Gastrocnemius medialis (tissue), 4 donors: ENCODE data around the gene MYH10. TPM values are rescaled to one million over a fixed set of nuclear protein-coding genes. Genes with fewer than 3 reads are reported as not detected.

Experiments used
- ATAC-seq, 2 donors: fragments of 150-250 bp; one replicate each; pipeline ENCODE4 v1.9.1; 2016
- DNase-seq, 2 donors: peaks; one replicate each; pipeline ENCODE4 v3.0.0-alpha.2; 2019
- H3K27ac ChIP-seq, 4 donors: fragments of 200-600 bp; sonication (generic); 1 replicate in 1 of 4; 2 replicates in 3 of 4; pipeline ENCODE4 v1.5.1; 2016 to 2018; ENCODE audit warnings: mild to moderate bottlenecking in 2 of 4, moderate library complexity in 1 of 4
- H3K27me3 ChIP-seq, 3 donors: fragments of 200-600 bp; sonication (generic) in 2 of 3; 1 replicate in 1 of 3; 2 replicates in 2 of 3; pipeline versions ENCODE4 v1.5.1 to v1.6.0; 2016 to 2019; ENCODE audit warnings: mild to moderate bottlenecking in 1 of 3, moderate library complexity in 1 of 3
- H3K36me3 ChIP-seq, 2 donors: fragments of 200-600 bp; sonication (generic) in 1 of 2; one replicate each; pipeline ENCODE4 v1.5.1; 2017 to 2018
- H3K4me1 ChIP-seq, 2 donors: fragments of 200-600 bp; sonication (generic) in 1 of 2; one replicate each; pipeline ENCODE4 v1.5.1; 2016 to 2017; ENCODE audit warnings: mild to moderate bottlenecking in 2 of 2
- H3K4me3 ChIP-seq, 4 donors: fragments of 200-600 bp; sonication (generic) in 3 of 4; 1 replicate in 1 of 4; 2 replicates in 3 of 4; pipeline ENCODE4 v1.5.1; 2016 to 2019; ENCODE audit warnings: mild to moderate bottlenecking in 2 of 4
- H3K9me3 ChIP-seq, 3 donors: fragments of 200-600 bp; sonication (generic) in 2 of 3; 1 replicate in 1 of 3; 2 replicates in 2 of 3; pipeline ENCODE4 v1.5.1; 2016 to 2019
- POLR2A ChIP-seq, 2 donors: fragments of 450-650 bp; IDR thresholded peaks; one replicate each; pipeline ENCODE4 v1.6.1; 2017; ENCODE audit warnings: antibody characterized with exemption in 2 of 2, mild to moderate bottlenecking in 2 of 2, moderate library complexity in 2 of 2
- in situ Hi-C, 4 donors: fragments of 200-750 bp; cut with MboI; loops; one replicate each; pipeline versions ENCODE4 v1.15.0 to v1.8.0; 2017; ENCODE audit warnings: low sequenced_read_pairs in 4 of 4
- intact Hi-C: fragments of 100-400 bp; cut with DNase I; formaldehyde crosslinking; loops from one replicate; pipeline ENCODE4 v1.15.1; 2023; ENCODE audit warnings: low total_unique reads
- total RNA-seq, 4 donors: library from RNA; depleted of rRNA; stranded (reverse); fragments of >200 nt; gene quantifications; one replicate each; pipeline versions ENCODE4 v1.1.0 to v1.2.3, GENCODE V29; 2016
- TF ChIP-seq, protein P1 (sequence below), 5 experiments: fragments of 450-650 bp in 3 of 5; fragments of 200-600 bp in 2 of 5; sonication (generic) in 2 of 5; IDR thresholded peaks in 4 of 5; conservative IDR thresholded peaks in 1 of 5; 1 replicate in 4 of 5; 2 replicates in 1 of 5; pipeline ENCODE4 v1.5.1; 2016 to 2019; ENCODE audit warnings: antibody characterized with exemption in 5 of 5, mild to moderate bottlenecking in 3 of 5, moderate library complexity in 3 of 5

Gene MYH10
- total RNA-seq, 4 donors from 2014 or later: 2.5 to 10.6 (median 4.1) TPM

DNA sequence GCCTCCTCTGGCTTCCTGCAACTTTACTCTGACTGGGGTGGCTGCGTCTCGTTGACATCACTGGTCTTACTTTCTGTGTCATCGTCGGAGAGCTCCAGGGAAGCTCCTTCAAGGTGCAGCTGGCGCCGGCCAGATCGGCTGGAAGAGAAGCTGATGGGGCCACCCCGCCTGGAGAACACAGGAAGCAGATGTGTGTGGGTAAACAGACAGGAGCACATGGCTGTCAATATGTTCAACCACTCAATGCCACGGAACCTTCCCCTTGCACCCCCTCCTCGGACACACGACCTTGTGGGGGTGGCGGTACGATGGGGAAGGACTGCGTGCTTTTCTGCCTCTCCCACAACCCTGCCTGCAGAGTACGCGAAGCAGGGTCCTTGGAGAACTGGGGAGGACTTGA, 154.7 kb downstream of the MYH10 start:
- no peak overlapping the region for H3K4me3 ChIP-seq
- ATAC-seq (no peak), DNase-seq (no peak)
- intact Hi-C loops (no loop called here), in situ Hi-C loops (no loop called here)
- no peaks in the 10 kb centered on the region for H3K9me3 ChIP-seq
- peaks cover 0 to 4% of the 10 kb centered on the region in 2 donors for H3K4me1 ChIP-seq
- TF ChIP-seq, protein P1, sequence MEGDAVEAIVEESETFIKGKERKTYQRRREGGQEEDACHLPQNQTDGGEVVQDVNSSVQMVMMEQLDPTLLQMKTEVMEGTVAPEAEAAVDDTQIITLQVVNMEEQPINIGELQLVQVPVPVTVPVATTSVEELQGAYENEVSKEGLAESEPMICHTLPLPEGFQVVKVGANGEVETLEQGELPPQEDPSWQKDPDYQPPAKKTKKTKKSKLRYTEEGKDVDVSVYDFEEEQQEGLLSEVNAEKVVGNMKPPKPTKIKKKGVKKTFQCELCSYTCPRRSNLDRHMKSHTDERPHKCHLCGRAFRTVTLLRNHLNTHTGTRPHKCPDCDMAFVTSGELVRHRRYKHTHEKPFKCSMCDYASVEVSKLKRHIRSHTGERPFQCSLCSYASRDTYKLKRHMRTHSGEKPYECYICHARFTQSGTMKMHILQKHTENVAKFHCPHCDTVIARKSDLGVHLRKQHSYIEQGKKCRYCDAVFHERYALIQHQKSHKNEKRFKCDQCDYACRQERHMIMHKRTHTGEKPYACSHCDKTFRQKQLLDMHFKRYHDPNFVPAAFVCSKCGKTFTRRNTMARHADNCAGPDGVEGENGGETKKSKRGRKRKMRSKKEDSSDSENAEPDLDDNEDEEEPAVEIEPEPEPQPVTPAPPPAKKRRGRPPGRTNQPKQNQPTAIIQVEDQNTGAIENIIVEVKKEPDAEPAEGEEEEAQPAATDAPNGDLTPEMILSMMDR (IDR thresholded peaks at IDR 0.05 in 4 of 5, conservative IDR thresholded peaks at IDR 0.05 in 1 of 5): no peak
- TF ChIP-seq POLR2A (IDR thresholded peaks at IDR 0.05): no peak
- H3K36me3 ChIP-seq: peaks cover 0 to 29% of the 10 kb centered on the region in 2 donors
- H3K27me3 ChIP-seq: no peaks in the 10 kb centered on the region
- H3K27ac ChIP-seq: no peak overlapping the region

DNA sequence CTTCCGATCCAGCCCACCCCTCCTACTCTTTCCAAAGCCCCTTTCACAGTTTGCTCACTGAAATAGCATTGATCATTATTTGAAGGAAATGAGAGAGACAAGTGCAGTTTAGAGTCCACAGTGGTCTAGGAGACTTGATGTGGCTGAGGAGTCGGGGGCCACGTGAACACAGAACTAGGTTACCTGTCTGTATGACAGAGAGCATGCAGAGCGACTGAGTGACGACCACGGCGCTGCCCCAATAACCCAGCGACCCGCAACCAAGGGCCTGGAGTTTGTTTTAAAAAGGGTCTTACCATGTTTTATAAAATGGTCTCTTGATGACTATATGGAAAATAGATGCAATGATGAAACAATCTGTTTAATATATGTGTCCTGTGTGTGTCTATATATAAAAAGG, 155.3 kb downstream of the MYH10 start:
- H3K27ac ChIP-seq: no peak overlapping the region
- no peaks in the 10 kb centered on the region for H3K9me3 ChIP-seq
- TF ChIP-seq, protein P1 (IDR thresholded peaks at IDR 0.05 in 4 of 5, conservative IDR thresholded peaks at IDR 0.05 in 1 of 5): no peak
- no peak for TF ChIP-seq POLR2A (IDR thresholded peaks at IDR 0.05)
- in situ Hi-C loops (no loop called here), intact Hi-C loops (no loop called here)
- DNase-seq (no peak), ATAC-seq (no peak)
- H3K4me1 ChIP-seq: peaks cover 5 to 8% of the 10 kb centered on the region in 2 donors
- H3K4me3 ChIP-seq: no peak overlapping the region
- no peaks in the 10 kb centered on the region for H3K27me3 ChIP-seq
- H3K36me3 ChIP-seq: peaks cover 0 to 29% of the 10 kb centered on the region in 2 donors

GRCh38 chr17:8474826-8475225, 155.7 kb downstream of the MYH10 start:
- Histone ChIP-seq H3K4me1 (peaks cover 8 to 9% of the 10 kb centered on the region in 2 donors), H3K9me3 (no peaks in the 10 kb centered on the region), H3K27me3 (no peaks in the 10 kb centered on the region), H3K27ac (no peak overlapping the region), H3K4me3 (no peak overlapping the region), H3K36me3 (peaks cover 0 to 29% of the 10 kb centered on the region in 2 donors)
- TF ChIP-seq, protein P1 (IDR thresholded peaks at IDR 0.05 in 4 of 5, conservative IDR thresholded peaks at IDR 0.05 in 1 of 5): no peak
- TF ChIP-seq POLR2A (IDR thresholded peaks at IDR 0.05): no peak
- no peak for ATAC-seq
- no peak for DNase-seq
- intact Hi-C loops: no loop called here
- in situ Hi-C loops: no loop called here

DNA sequence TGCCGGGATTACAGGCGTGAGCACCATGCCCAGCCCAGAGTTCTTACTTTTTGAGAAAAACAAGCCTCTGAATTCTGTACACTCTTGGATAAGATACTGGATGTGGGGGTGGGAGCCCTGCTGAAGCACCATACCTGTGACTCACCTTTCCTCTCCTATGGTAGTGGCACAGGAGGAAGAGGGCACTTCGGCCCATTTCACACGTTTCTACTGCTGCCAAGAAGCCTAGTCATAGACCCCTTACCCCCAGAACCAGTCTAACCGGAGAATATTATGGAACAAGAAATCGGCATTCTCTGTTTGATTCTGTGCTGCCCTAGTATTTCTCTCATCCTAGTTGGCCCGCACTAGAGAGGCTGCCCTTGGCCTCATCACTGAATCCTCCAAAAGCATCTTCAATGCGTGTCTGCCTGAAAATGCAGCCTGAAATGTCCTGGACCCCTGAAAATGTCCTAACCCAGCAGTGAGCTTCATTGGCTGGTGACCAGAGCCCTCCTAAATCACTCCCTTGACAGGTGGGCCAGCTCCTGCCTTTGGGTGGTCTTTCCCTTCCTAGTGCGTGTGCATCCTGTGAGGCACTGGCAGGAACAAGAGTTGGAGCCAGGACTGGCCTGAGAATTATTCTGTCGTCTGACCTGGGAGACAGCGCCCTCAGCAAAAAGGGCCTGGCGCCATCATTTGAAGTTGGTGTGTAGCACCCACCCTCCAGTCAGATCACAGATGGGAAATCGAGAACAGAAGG, 156.9 kb downstream of the MYH10 start:
- Histone ChIP-seq H3K4me1 (peaks cover 16 to 18% of the 10 kb centered on the region in 2 donors), H3K4me3 (no peak overlapping the region), H3K27ac (no peak overlapping the region), H3K36me3 (peaks cover 0 to 29% of the 10 kb centered on the region in 2 donors), H3K9me3 (no peaks in the 10 kb centered on the region), H3K27me3 (no peaks in the 10 kb centered on the region)
- no peak for ATAC-seq
- TF ChIP-seq, protein P1 (IDR thresholded peaks at IDR 0.05 in 4 of 5, conservative IDR thresholded peaks at IDR 0.05 in 1 of 5): no peak
- no peak for TF ChIP-seq POLR2A (IDR thresholded peaks at IDR 0.05)
- intact Hi-C loops (no loop called here), in situ Hi-C loops (no loop called here)
- no peak for DNase-seq
